Activated CD8-positive, alpha-beta T cell treated with anti-CD3 and anti-CD28 coated beads for 36 hours (primary cell): Measurements from ENCODE around the gene CLCNKA. TPM values are rescaled to one million over a fixed set of nuclear protein-coding genes. Genes with fewer than 3 reads are reported as not detected.

Experiments
- ATAC-seq: fragments of 200-7000 bp; cut with Tn5 transposase; one replicate; pipeline ENCODE4 v1.10.0; 2021; ENCODE audit warnings: mild to moderate bottlenecking, moderate library complexity
- CTCF ChIA-PET: fragments of 350-600 bp; sonication (Branson Sonifier 250); formaldehyde crosslinking; loops from one replicate; lab custom pipeline; 2021; ENCODE audit warnings: antibody characterized with exemption; lab: Charles Lee
- POLR2A ChIA-PET: fragments of 350-600 bp; sonication (Branson Sonifier 250); formaldehyde crosslinking; loops from one replicate; lab custom pipeline; 2021; ENCODE audit warnings: antibody characterized with exemption; lab: Charles Lee
- DNase-seq: peaks from one replicate; pipeline ENCODE4 v3.0.0-alpha.2; 2020
- H3K27ac Mint-ChIP-seq: one replicate; pipeline ENCODE4 v1.8.0; 2021; ENCODE audit warnings: mild to moderate bottlenecking, mixed read lengths
- H3K27me3 Mint-ChIP-seq: one replicate; pipeline ENCODE4 v1.8.0; 2021; ENCODE audit warnings: mixed read lengths
- H3K36me3 Mint-ChIP-seq: one replicate; pipeline ENCODE4 v1.8.0; 2021; ENCODE audit warnings: low read depth, mixed read lengths
- H3K4me1 Mint-ChIP-seq: one replicate; pipeline ENCODE4 v1.8.0; 2021; ENCODE audit warnings: low read depth, mixed read lengths
- H3K4me3 Mint-ChIP-seq: one replicate; pipeline ENCODE4 v1.8.0; 2021; ENCODE audit warnings: mild to moderate bottlenecking, moderate library complexity, mixed read lengths
- H3K9me3 Mint-ChIP-seq: one replicate; pipeline ENCODE4 v1.8.0; 2021; ENCODE audit warnings: mixed read lengths
- intact Hi-C: fragments of 100-400 bp; cut with micrococcal nuclease; formaldehyde crosslinking; loops from one replicate; pipeline ENCODE4 v1.10.0; 2022
- total RNA-seq, 2 experiments: library from RNA; stranded (reverse); gene quantifications; one replicate each; pipeline ENCODE4 v1.2.3, GENCODE V29; 2021
- TF ChIP-seq, protein P1 (sequence below): fragments of 200-600 bp; IDR thresholded peaks from one replicate; pipeline ENCODE4 v1.8.0; 2022; ENCODE audit warnings: antibody characterized with exemption, mild to moderate bottlenecking

The CLCNKA gene
- total RNA-seq, 2 experiments from 2014 or later: not detected

DNA sequence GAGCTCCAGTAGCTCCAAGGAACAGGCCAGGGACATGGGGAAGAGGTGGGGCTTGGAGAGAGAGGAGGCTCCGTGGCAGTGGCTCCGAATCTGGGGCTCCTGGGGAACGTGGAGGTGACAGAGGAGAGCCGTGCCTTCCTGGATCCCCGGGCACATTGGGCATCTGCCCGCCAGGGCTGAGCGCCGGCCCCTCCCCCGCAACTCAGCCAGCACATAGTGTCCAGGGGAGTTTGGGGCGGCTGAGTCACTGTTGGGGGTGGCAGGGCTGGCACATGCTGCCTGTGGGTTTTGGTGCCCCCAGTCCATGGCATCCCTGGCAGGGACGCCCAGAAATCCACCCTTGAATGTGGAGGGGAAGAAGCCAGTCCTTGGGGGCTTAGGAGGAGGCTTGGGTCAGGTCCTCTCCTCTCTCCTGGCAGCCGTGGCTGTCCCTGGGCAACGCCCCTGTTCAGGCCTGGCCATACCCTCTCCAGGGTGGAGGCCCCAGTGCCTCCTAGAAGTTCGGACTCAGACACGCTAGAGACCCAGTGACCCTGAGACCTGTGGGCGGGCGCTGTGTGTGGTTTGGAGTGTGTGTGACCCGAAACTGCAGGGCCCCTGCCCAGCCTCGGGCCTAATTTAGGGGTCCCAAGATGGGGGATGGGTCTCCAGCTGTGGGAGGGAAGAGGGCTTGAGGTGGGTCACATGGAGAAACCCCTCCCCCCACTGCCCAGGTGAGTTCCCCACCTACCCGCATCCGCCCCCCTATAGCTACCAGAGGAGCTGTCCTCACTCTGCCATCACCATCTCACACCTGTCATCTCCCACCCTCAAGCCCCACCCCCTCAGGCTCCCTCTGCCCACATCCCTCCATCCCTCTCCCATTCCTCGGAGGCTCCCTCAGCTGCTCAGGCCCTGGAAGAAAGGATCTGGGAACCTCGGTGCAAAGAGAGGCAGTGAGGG lies 5.6 kb upstream of the CLCNKA start:
- ATAC-seq (no peak), DNase-seq (no peak)
- no peaks in the 10 kb centered on the region for H3K9me3 Mint-ChIP-seq
- H3K36me3 Mint-ChIP-seq: no peaks in the 10 kb centered on the region
- peaks cover 12% of the 10 kb centered on the region for H3K4me1 Mint-ChIP-seq
- TF ChIP-seq, protein P1, sequence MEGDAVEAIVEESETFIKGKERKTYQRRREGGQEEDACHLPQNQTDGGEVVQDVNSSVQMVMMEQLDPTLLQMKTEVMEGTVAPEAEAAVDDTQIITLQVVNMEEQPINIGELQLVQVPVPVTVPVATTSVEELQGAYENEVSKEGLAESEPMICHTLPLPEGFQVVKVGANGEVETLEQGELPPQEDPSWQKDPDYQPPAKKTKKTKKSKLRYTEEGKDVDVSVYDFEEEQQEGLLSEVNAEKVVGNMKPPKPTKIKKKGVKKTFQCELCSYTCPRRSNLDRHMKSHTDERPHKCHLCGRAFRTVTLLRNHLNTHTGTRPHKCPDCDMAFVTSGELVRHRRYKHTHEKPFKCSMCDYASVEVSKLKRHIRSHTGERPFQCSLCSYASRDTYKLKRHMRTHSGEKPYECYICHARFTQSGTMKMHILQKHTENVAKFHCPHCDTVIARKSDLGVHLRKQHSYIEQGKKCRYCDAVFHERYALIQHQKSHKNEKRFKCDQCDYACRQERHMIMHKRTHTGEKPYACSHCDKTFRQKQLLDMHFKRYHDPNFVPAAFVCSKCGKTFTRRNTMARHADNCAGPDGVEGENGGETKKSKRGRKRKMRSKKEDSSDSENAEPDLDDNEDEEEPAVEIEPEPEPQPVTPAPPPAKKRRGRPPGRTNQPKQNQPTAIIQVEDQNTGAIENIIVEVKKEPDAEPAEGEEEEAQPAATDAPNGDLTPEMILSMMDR: no peak
- H3K4me3 Mint-ChIP-seq: no peak overlapping the region
- CTCF ChIA-PET: interaction anchor here (0.5 to 2.4 kb wide), 5 partner anchors 8 to 177 kb away, joined by 3 to 9 read pairs (median 3); no protein-coding TSS in a partner anchor
- no peak overlapping the region for H3K27ac Mint-ChIP-seq
- H3K27me3 Mint-ChIP-seq: peaks cover 4% of the 10 kb centered on the region
- intact Hi-C loops: no loop called here
- POLR2A ChIA-PET: no interaction called here

- Mint-ChIP-seq H3K9me3 (no peaks in the 10 kb centered on the region), H3K36me3 (no peaks in the 10 kb centered on the region), H3K4me1 (peaks cover 12% of the 10 kb centered on the region), H3K27me3 (peaks cover 2% of the 10 kb centered on the region), H3K4me3 (no peak overlapping the region), H3K27ac (no peak overlapping the region)
- DNase-seq (no peak), ATAC-seq (no peak)
- intact Hi-C loops: no loop called here
- POLR2A ChIA-PET: no interaction called here
- CTCF ChIA-PET: interaction anchor here (0.5 to 2.4 kb wide), 3 partner anchors 9 to 177 kb away, joined by 3 to 9 read pairs (median 3); no protein-coding TSS in a partner anchor
- TF ChIP-seq, protein P1: no peak
Measured at GRCh38 chr1:16017076-16017460, 4.8 kb upstream of the CLCNKA start.

DNA sequence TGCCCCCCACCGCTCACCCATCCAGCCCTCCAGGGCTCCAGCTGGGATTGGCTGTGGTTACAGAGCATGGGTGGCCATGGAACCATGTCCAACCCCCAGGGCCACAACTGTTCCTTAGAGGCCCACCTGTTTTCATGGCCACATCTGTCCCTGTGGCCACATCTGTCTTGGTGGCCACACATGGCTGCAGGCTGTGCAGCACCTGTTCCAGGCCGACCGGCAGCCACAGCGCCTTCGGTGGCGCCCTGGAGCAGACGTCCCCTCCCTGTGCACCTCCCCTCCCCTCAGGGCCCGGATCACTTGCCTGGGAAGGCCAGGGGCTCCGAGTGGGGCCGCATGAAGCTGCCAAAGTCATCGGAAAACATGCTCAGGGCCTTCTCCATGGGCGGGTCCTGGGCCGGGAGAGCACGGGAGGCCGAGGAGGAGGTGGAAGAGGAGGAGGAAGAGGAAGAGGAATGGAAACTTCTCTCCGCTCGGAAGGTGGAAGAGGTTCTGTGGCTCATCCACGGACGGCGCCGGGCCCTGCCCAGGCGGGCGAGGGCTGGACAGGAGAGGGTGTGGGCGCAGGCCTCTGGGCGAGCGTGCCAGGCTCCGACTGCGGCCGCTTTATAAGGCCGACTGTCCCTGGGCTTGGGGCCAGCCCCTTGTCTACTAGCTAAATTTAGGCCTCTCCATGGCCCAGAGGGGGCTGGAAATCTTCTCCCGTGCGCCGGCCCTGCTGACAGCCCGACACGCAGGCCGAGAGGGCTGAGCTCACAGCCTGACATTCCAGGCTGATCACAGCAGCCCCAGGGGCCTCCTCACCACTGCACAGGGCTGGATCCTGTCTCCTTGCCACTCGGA lies 4.2 kb upstream of the CLCNKA start, which contains the start of gene HSPB7:
Gene HSPB7, minus strand, starts transcription at position 583 of the 843 bp plus-strand sequence. Its CDS starts 80 bp downstream, at position 503.
- TF ChIP-seq, protein P1: no peak
- DNase-seq (no peak), ATAC-seq (no peak)
- H3K27ac Mint-ChIP-seq: no peak within 1 kb of the TSS
- no peak within 1 kb of the TSS for H3K4me3 Mint-ChIP-seq
- peaks cover 8% of the 10 kb centered on the region for H3K4me1 Mint-ChIP-seq
- no peaks in the 10 kb centered on the region for H3K9me3 Mint-ChIP-seq
- POLR2A ChIA-PET: interaction anchor here (1.1 kb wide), 1 partner anchor 17 kb away, joined by 3 read pairs; no protein-coding TSS in a partner anchor
- no peaks in the 10 kb centered on the region for H3K36me3 Mint-ChIP-seq
- peaks cover 2% of the 10 kb centered on the region for H3K27me3 Mint-ChIP-seq
- intact Hi-C loops: no loop called here
- CTCF ChIA-PET: interaction anchor here (1.4 to 2.4 kb wide), 2 partner anchors 8 to 10 kb away, joined by 6 to 9 read pairs; no protein-coding TSS in a partner anchor

DNA sequence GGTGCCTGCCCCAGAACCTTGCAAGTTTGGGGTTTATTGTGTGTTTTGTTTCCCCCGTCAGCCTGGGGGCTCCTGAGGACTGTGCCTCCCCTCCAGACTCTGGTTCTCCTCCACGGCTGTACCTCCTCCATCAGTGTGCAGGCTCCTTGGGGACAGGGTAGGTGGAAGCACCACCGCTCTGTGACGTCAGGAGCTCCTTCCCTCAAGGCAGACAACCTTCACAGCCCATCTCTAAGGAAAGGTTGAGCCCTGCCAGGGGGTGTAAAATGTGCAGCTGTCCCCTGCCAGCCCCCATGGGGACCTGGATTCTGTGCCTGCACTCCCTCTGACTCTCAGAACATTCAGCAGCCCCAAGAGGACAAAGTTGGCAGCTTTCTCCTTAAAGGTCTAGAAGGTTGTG lies 3.5 kb upstream of the CLCNKA start:
- ChIA-PET POLR2A (interaction anchor here (1.1 kb wide), 2 partner anchors 10 to 18 kb away, joined by 3 read pairs; no protein-coding TSS in a partner anchor), CTCF (interaction anchor here (1.4 to 2.4 kb wide), 2 partner anchors 8 to 11 kb away, joined by 6 to 9 read pairs; no protein-coding TSS in a partner anchor)
- TF ChIP-seq, protein P1: no peak
- ATAC-seq: no peak
- Mint-ChIP-seq H3K27me3 (peaks cover 2% of the 10 kb centered on the region), H3K4me1 (peaks cover 7% of the 10 kb centered on the region), H3K4me3 (no peak overlapping the region), H3K9me3 (no peaks in the 10 kb centered on the region), H3K36me3 (no peaks in the 10 kb centered on the region), H3K27ac (no peak overlapping the region)
- DNase-seq: no peak
- intact Hi-C loops: no loop called here
